GM19463 (cell line): ENCODE data around the gene PGAP6.
"Not testable (repeated sequence)": the region's sequence is repeated elsewhere in the genome, so short reads cannot be mapped to it uniquely, and the experiment has no call there.

Experiments
- ATAC-seq: cut with Tn5 transposase; IDR thresholded peaks from one replicate; pipeline ENCODE4 v1.9.1; 2021; ENCODE audit warnings: mild to moderate bottlenecking, moderate library complexity; ENCODE audit not compliant: unreplicated experiment

Gene PGAP6

DNA sequence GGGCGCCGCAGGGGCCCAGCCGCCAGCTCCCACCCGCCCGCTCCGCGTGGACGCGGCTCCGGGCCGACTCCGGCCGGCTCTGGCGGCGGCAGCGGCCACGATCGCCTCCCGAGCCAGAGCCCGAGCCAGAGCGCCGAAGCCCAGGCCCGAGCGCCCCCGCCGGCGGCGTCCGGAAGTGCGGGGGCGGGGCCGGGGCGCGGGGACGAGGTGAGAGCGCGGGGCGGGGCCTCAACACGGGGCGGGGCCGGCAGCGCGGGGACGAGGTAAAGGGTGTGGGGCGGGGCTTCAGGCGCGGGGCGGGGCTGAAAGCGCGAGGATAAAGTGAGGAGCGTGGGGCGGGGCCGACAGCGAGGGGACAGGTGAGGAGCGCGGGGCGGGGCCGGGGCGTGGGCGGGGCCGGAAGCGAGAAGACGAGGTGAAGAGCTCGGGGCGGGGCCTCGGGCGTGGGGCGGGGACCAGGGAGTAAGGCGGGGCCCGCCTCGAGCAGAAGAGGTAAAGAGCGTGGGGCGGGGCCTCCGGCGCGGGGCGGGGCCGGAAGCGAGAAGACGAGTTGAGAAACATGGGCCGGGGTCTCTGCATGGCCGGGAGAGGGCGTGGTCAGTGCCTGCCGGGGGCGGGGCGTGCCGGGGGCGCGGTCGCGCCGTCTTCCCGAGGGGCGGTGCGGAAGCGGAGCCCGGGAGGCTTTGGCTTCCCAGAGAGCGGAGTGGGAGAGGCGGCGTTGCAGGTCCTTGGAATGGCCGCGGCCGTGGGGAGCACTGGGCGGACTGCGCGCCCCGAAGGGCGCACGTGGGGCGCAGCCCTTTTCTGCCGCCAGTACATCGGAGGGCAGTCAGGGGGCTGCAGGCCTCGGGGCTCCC lies 29.0 kb downstream of the PGAP6 start, which contains the start of gene AXIN1:
Gene AXIN1, minus strand, starts transcription at position 177 of the 857 bp plus-strand sequence. CDS start 5,698 bp downstream, outside the sequence.
- ATAC-seq = peak; percentile 58

DNA sequence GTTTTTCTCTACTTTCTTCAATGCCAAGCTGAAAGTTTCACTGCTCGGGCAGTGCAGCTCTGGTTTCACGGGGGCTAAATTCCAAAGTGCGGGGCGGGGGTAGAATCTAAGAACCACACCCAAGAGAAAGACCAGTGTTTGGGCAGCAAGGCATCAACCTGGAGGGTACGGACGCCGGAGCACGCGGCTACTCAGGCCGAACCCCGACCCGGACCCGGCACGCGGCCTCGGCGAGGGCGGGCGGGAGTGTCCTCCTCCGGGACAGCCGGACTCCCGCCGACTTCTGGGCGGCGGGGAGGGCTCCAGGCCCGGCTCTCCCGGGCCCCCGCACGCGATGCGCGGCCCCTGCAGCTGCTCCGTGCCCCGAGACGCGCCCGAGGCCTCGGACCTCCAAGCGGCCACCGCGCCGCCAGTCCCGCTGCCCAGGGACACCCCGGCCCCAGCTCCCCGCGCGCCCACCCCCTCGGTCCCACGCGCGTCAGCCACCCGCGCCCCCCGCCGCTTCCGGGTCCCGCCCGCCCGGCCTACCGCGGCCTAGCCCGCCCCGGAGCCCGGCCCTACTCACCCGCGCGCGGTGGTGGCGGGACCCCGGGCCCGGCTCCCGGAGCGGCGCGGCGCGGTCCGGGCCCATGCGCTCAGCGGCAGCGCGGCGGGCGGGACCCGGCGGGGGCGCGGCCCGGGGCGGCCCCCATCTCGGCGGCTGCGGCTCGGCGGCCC lies 29.8 kb downstream of the PGAP6 start:
- peak; percentile 26 for ATAC-seq

DNA sequence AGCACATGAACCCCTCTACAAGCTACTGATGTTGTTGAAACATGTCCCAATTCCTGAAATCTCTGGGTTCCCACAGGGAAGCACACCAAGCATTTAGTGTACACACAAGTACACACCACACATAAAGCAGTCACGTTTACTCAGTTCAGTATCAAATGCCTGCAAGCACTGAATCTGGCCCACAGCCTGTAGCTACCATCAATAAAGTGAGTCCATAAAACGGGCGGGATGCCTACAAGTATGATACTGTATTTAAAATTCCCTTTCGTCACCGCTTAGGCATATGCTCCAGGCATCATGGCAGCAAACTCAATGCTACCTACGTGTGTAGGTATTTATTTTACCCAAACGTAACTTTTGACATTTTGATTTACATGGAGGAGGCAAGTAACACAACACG lies 31.6 kb downstream of the PGAP6 start:
- no peak for ATAC-seq

DNA sequence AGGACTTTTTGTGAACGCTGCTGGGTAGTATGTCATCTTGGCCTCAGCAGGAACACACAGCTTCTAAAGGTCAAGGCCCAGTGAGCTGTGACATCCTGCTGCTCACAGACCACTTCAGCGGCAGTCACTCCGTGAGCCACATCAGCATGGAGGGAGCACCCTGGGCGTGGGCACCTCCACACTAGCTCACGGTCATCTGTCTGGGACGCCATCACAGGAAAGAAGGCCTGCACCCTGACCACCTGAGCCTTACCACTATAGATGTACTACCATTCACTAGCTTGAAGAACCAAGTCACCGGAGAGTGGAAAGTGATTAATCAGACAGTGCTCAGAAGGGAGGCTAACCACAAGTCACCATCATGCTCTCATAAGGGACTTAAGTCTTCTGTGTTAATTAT lies 32.6 kb downstream of the PGAP6 start:
- ATAC-seq = peak; percentile 29

DNA sequence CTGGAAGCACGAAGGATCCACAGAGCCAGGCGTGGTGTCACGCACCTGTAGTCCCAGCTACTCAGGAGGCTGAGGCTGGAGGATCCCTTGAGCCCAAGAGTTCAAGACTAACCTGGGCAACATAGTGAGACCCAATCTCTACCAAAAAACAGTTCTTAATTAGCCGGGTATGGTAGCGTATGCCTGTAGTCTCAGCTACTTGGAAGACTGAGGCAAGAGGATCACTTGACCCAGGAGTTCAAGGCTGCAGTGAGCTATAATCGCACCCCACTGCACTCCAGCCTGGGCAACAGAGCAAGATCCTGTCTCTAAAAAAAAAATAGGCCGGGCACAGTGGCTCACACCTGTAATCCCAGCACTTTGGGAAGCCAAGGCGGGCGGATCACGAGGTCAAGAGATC lies 33.3 kb downstream of the PGAP6 start:
- ATAC-seq = not testable (repeated sequence)

DNA sequence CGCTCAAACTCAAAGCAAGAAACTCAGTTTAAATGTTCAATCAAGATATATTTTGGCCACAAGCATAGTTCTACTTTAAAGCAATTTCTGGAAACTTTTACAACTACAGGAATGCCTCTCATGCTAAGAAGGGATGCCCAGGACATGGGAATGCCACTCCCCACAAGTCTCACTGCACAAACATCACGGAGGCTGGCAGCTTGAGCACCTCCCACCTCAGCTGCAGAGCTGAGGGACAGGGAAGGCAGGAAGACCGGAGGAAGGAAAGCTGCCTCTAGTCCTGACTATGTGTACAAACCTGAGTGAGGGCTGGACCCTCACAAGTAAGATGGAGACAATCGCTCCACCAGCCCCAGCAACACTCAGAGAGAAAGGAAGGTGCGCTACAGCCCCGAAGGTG lies 34.6 kb downstream of the PGAP6 start:
- ATAC-seq = no peak

DNA sequence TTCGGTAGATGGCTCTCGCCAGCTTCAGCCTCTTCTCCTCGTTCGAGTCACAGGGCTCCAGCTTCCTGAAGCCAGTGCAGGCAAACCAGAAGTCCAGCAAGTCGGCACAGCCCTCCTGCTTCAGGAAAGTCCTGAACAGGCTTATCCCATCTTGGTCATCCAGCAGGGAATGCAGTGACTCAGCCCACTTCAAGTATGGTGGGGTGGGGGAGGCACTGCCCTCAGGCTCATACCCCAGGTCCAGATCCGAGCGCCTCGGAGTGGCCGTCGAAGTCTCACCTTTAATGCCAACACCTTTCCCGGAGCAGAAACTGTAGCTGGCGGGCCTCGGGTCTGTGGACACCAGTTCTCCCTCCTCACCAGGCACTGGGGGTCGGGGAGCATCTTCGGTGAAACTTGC lies 35.2 kb downstream of the PGAP6 start:
- no peak for ATAC-seq

DNA sequence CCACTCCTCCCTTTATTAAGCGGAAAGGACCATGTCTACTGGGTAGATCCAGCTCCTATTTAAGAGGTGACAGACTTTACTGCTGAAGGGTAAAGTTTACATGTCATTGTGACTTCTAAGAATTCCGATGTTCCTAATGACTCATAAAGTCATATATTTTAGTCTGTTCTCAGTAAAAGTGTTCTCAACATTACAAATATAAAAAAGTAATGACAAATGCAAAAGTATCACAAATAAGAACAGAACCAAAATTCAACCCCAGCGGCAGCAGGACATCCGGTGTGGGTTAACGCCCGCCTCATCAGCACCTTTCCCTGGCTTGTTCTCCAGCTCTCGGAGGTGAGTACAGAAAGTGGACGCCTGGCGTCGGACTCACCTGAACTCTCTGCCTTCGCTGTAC lies 36.0 kb downstream of the PGAP6 start:
- no peak for ATAC-seq

DNA sequence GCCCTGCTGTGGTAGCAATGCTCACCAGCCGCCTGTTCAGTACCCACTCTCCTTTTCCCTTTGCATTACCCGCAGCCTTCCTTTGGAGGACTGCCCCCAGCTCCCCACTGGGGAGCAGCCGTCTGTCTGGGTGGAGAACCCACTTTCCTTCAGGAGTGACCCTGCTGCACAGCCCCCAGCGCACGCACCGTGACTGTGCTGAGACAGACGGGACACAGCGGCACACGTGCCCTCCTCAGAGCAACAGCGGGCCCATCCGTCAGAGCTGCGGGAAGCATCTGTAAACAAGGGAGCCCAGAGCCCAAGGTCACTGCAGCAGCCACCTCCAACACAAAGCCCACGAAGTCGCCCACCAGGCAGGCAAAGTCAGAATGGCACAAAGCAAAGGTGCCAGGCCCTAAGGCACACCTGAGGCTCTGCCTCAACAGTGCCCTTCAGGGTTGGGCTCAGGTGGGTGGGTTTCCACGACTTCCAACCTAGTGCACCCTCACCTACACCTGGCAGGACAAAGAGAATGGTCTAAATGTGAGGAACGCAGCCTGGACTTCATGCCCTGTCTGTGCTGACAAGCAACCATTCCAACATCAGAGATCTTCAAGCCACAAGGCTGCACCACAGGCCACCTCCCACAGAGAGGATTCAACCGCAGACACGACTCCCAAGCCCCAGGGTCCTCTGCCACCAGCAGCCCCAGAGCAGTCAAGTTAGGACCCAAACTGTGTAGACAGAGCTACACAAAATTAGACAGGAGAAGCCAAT lies 39.1 kb downstream of the PGAP6 start:
- ATAC-seq = no peak

DNA sequence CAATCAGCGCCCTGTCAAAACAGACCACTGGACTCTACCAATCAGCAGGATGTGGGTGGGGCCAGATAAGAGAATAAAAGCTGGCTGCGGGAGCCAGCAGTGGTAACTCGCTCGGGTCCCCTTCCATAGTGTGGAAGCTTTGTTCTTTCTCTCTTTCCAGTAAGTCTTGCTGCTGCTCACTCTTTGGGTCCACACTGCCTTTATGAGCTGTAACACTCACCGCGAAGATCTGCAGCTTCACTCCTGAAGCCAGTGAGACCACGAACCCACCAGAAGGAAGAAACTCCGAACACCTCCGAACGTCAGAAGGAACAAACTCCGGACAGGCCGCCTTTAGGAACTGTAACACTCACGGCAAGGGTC lies 39.8 kb downstream of the PGAP6 start:
- not testable (repeated sequence) for ATAC-seq

DNA sequence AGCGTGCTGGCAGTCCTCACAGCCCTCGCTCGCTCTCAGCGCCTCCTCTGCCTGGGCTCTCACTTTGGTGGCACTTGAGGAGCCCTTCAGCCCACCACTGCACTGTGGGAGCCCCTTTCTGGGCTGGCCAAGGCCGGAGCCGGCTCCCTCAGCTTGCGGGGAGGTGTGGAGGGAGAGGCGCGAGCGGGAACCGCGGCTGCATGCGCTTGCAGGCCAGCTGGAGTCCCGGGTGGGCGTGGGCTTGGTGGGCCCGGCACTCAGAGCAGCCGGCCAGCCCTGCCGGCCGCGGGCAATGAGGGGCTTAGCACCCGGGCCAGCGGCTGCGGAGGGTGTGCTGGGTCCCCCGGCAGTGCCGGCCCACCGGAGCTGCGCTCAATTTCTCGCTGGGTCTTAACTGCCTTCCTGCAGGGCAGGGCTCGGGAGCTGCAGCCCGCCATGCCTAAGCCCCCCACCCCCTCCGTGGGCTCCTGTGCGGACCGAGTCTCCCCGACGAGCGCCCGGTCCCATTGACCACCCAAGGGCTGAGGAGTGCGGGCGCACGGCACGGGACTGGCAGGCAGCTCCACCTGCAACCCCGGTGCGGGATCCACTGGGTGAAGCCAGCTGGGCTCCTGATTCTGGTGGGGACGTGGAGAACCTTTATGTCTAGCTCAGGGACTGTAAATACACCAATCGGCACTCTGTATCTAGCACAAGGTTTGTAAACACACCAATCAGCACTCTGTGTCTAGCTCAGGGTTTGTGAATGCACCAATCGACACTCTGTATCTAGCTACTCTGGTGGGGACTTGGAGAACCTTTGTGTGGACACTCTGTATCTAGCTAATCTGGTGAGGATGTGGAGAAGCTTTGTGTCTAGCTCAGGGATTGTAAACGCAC lies 40.4 kb downstream of the PGAP6 start:
- ATAC-seq = not testable (repeated sequence)

DNA sequence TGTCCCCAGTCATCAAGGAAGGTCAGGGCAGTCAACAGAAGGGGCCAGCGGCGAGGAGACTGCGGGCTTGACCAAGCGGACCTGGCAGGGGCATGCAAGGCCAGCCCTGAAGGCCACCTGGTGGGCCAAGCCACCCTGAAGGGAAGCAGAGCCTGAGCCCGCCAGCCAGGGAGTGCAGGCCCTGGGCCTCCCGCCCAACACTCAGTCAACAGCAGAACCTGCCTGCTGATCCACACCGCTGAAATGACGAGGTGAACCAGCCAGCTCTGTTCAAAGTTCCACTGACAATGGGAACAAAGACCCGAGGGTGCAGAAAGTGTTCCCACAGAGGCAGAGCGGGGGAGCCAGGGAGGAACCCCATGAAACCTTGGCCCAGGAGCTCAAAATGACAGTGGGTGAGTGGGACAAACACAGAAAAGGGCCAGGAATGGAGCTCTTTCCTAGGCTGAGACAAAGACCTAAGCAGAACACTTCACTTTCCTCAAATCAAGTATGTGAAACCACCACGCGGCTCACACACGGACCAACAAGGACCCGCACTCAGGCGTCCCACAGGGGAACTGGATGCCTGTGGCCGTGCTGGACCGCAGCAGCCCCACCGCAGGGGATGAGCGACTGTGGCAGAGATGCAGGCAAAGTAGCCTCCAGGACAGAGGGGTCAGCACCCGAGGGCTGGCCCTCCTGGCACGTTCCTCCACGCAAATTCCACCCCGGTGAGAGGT lies 41.2 kb downstream of the PGAP6 start:
- ATAC-seq = no peak

DNA sequence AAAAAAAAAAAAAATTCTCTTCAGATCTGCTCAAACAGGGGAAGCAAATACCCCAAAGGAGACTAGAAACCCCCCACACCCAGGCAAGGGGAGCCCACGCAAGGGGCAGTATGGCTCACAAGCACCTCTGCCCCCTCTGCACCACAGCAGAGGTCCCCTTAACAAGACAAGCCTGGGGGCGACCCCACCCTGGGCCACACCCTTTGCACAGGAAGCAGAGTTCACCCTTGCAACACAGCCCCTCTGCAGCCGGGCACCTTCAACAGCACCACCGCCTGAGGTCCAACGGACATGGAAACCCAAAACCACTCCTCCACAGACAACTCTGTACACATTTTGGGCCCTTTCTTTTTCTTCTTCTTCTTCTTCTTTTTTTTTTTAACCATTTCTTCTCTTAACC lies 42.1 kb downstream of the PGAP6 start:
- no peak for ATAC-seq

DNA sequence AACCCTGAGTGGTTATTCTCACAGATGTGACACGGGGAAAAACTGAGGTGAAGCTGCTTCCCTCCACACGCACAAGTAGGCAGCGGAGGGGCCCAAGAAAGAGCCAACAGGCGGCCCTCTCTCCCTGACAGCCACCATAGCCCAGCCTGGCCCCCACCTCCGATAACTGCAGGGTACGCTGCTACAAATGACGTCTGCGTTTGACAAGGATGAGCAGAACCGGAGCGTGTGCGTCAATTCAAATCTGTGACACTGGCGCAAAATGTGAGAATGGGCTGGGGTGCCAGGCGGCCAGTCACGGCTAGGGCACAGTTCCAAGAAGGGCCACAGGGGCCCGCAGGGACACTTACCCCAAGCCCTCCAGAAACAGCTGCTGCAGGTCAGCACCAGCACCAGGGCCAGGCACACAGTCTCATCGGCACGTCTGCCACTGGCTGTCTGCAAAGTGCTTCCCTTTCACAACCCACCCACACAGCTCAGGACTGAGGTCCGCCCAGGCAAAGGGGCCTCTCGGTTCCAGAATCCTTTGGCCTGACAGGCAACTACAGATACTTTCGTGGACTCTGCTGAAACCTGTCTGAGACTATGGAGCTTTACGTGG lies 43.7 kb downstream of the PGAP6 start:
- no peak for ATAC-seq

DNA sequence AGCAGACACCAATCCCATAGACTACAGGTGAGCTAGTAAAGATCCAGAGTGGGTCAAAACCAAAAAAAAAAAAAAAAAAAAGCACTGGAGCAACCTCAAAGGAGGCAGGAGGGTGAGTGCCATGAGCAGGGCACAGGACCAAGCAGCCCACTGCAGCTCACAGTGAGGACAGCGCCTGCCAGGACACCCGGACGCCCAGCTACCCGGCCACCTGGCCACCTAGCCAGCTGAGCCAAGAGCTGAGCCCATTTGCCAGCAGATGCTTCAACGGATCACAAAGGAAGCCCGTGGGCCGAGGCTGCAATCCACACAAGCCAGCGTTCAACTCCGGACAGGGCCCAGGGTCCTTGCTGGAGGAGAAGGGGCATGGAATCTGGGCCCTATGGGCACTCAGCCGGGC lies 44.3 kb downstream of the PGAP6 start:
- ATAC-seq = no peak

DNA sequence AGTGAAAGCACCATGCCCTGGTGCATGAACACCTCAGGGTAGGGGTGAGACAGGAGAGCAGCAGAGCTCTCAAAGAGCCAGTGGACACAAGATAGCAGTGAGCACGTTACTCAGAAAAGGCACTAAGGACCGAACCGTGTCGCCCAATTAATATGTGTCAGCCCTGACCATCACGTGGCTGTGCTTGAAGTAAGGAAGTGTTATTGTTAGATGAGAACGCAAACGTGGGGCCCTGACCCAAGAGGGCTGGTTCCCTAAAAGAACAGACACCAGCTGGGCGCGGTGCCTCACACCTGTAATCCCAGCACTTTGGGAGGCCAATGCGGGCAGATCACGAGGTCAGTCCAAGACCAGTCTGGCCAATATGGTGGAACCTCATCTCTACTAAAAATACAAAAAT lies 45.5 kb downstream of the PGAP6 start:
- ATAC-seq = no peak

DNA sequence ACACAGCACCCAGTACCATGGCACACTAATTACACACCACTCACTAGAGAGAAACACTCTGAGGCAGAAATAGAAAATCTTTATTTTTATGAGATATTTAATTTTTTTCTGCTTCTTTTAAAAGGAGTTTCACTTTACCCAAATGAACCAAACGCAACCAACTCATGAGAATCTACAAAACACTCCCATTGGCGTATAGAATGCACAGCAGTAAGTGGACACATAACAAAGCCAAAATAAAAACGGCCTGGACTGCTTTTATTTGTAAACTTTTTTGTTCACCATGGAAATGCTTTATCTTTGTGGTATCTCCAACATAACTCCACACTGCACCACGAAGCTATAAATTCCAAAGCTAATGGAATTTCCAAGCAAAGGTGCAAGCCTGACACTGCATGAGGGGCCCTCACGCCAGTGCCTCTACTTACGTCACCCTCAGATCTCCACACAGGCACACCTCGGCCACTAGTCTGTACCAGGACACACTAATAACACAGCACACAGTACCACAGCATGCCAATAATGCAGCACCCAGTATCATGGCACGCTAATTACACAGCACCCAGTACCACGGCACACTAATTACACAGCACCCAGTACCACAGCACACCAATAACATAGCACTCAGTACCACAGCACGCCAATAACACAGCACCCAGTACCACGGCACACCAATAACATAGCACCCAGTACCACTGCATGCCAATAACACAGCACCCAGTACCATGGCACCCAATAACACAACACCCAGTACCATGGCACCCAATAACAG lies 46.7 kb downstream of the PGAP6 start:
- ATAC-seq = not testable (repeated sequence)

DNA sequence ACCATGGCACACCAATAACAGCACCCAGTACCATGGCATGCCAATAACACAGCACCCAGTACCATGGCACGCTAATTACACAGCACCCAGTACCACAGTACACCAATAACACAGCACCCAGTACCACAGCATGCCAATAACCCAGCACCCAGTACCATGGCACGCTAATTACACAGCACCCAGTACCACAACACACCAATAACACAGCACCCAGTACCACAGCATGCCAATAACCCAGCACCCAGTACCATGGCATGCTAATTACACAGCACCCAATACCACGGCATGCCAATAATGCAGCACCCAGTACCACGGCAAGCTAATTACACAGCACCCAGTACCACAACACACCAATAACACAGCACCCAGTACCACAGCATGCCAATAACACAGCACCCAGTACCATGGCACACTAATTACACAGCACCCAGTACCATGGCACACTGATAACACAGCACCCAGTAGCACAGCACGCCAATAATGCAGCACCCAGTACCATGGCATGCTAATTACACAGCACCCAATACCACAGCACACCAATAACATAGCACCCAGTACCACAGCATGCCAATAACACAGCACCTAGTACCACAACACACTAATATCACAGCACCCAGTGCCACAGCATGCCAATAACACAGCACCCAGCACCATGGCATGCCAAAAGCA lies 47.5 kb downstream of the PGAP6 start:
- ATAC-seq = not testable (repeated sequence)
